H9 (cell line): ENCODE data around the gene WASF3. TPM values are rescaled to one million over a fixed set of nuclear protein-coding genes. Genes with fewer than 3 reads are reported as not detected.

ENCODE experiments used
- DNase-seq: peaks from one replicate; pipeline ENCODE4 v3.0.0-alpha.2; 2017
- H2AFZ ChIP-seq: one replicate; pipeline ENCODE4 v1.6.1; 2013; ENCODE audit warnings: mild to moderate bottlenecking, low read length, control low read depth, moderate library complexity
- H2AK5ac ChIP-seq: 2 replicates; pipeline ENCODE4 v1.6.1; 2013; ENCODE audit warnings: low read length, control low read depth, mixed read lengths; ENCODE audit not compliant: insufficient read length
- H2BK120ac ChIP-seq: one replicate; pipeline ENCODE4 v1.6.1; 2013; ENCODE audit warnings: low read depth, mild to moderate bottlenecking, low read length, control low read depth, inconsistent platforms; ENCODE audit not compliant: poor library complexity, severe bottlenecking
- H2BK12ac ChIP-seq: 2 replicates; pipeline ENCODE4 v1.6.1; 2013; ENCODE audit warnings: low read length, control low read depth, mixed read lengths, low read depth; ENCODE audit not compliant: insufficient read length
- H2BK15ac ChIP-seq: 2 replicates; pipeline ENCODE4 v1.6.1; 2013; ENCODE audit warnings: low read depth, low read length, control low read depth
- H2BK20ac ChIP-seq: one replicate; pipeline ENCODE4 v1.6.1; 2013; ENCODE audit warnings: low read depth, mild to moderate bottlenecking, low read length, control low read depth, inconsistent platforms; ENCODE audit not compliant: poor library complexity, severe bottlenecking
- H2BK5ac ChIP-seq: 2 replicates; pipeline ENCODE4 v1.6.1; 2013; ENCODE audit warnings: low read length, control low read depth, mixed read lengths; ENCODE audit not compliant: insufficient read length
- H3K14ac ChIP-seq: 2 replicates; pipeline ENCODE4 v1.6.1; 2013; ENCODE audit warnings: low read length, control low read depth; ENCODE audit not compliant: insufficient read depth
- H3K18ac ChIP-seq: 2 replicates; pipeline ENCODE4 v1.6.1; 2013; ENCODE audit warnings: low read depth, mild to moderate bottlenecking, mixed read lengths, low read length, control low read depth; ENCODE audit not compliant: insufficient read length
- H3K23ac ChIP-seq: 2 replicates; pipeline ENCODE4 v1.6.1; 2013; ENCODE audit warnings: low read length, control low read depth, mixed read lengths, low read depth; ENCODE audit not compliant: insufficient read length
- H3K23me2 ChIP-seq: 2 replicates; pipeline ENCODE4 v1.6.1; 2013; ENCODE audit warnings: low read depth, mild to moderate bottlenecking, mixed read lengths, low read length, control low read depth; ENCODE audit not compliant: insufficient read length, poor library complexity, severe bottlenecking
- H3K27ac ChIP-seq: 2 replicates; pipeline ENCODE4 v1.5.1; 2013; ENCODE audit warnings: low read length, control low read depth, mixed read lengths, low read depth; ENCODE audit not compliant: insufficient read length
- H3K27me3 ChIP-seq: 2 replicates; pipeline ENCODE4 v1.6.1; 2013; ENCODE audit warnings: low read length, control low read depth, inconsistent platforms; ENCODE audit not compliant: insufficient read depth
- H3K4ac ChIP-seq: 2 replicates; pipeline ENCODE4 v1.6.1; 2013; ENCODE audit warnings: low read depth, mild to moderate bottlenecking, control low read depth, inconsistent platforms, low read length, moderate library complexity
- H3K4me1 ChIP-seq: 2 replicates; pipeline ENCODE4 v1.6.1; 2013; ENCODE audit warnings: low read length, control low read depth, inconsistent platforms; ENCODE audit not compliant: insufficient read depth
- H3K4me2 ChIP-seq: 2 replicates; pipeline ENCODE4 v1.6.1; 2013; ENCODE audit warnings: low read length, control low read depth, mixed read lengths; ENCODE audit not compliant: insufficient read length, insufficient read depth
- H3K56ac ChIP-seq: 2 replicates; pipeline ENCODE4 v1.6.1; 2013; ENCODE audit warnings: low read depth, mild to moderate bottlenecking, mixed read lengths, low read length, control low read depth; ENCODE audit not compliant: insufficient read length
- H3K79me1 ChIP-seq: 2 replicates; pipeline ENCODE4 v1.6.1; 2013; ENCODE audit warnings: low read depth, mild to moderate bottlenecking, moderate library complexity, low read length, control low read depth, inconsistent platforms; ENCODE audit not compliant: insufficient read depth, poor library complexity, severe bottlenecking
- H3K79me2 ChIP-seq: 2 replicates; pipeline ENCODE4 v1.6.1; 2013; ENCODE audit warnings: low read length, control low read depth, inconsistent platforms; ENCODE audit not compliant: insufficient read depth
- H3K9ac ChIP-seq: 2 replicates; pipeline ENCODE4 v1.6.1; 2013; ENCODE audit warnings: low read length, control low read depth, mixed read lengths; ENCODE audit not compliant: insufficient read length; ENCODE audit errors: extremely low read depth
- H3K9me3 ChIP-seq: one replicate; pipeline ENCODE4 v1.6.1; 2013; ENCODE audit warnings: low read depth, low read length, inconsistent platforms; ENCODE audit not compliant: control insufficient read depth
- H3T11ph ChIP-seq: one replicate; pipeline ENCODE4 v1.6.1; 2013; ENCODE audit warnings: mild to moderate bottlenecking, low read length, control low read depth, inconsistent platforms
- H4K20me1 ChIP-seq: one replicate; pipeline ENCODE4 v1.6.1; 2013; ENCODE audit not compliant: control insufficient read depth, insufficient read length, insufficient read depth
- H4K5ac ChIP-seq: 2 replicates; pipeline ENCODE4 v1.6.1; 2013; ENCODE audit warnings: low read depth, mild to moderate bottlenecking, mixed read lengths, low read length, control low read depth; ENCODE audit not compliant: insufficient read length
- H4K8ac ChIP-seq: replicated peaks from 2 replicates; pipeline ENCODE4 v1.6.1; 2013; ENCODE audit warnings: low read length, control low read depth, mixed read lengths, low read depth; ENCODE audit not compliant: insufficient read length
- H4K91ac ChIP-seq: 2 replicates; pipeline ENCODE4 v1.6.1; 2013; ENCODE audit warnings: low read depth, mild to moderate bottlenecking, moderate library complexity, mixed read lengths, low read length, control low read depth; ENCODE audit not compliant: insufficient read length
- H3K27ac Mint-ChIP-seq, 3 experiments: 2 replicates in 2 of 3; 3 replicates in 1 of 3; pipeline ENCODE4 v1.8.0; 2020 to 2021; ENCODE audit warnings: mixed read lengths in 3 of 3, mild to moderate bottlenecking in 1 of 3, moderate library complexity in 1 of 3
- H3K27me3 Mint-ChIP-seq: 2 replicates; pipeline ENCODE4 v1.8.0; 2021; ENCODE audit warnings: low read depth, mild to moderate bottlenecking, moderate library complexity, mixed read lengths
- H3K36me3 Mint-ChIP-seq, 3 experiments: 2 replicates in 2 of 3; 3 replicates in 1 of 3; pipeline ENCODE4 v1.8.0; 2020 to 2021; ENCODE audit warnings: low read depth in 3 of 3, mixed read lengths in 3 of 3; ENCODE audit not compliant: insufficient read depth in 1 of 3
- H3K4me1 Mint-ChIP-seq, 2 experiments: 2 replicates each; pipeline ENCODE4 v1.8.0; 2020; ENCODE audit warnings: mixed read lengths in 2 of 2
- H3K4me3 Mint-ChIP-seq, 2 experiments: 2 replicates in 1 of 2; 3 replicates in 1 of 2; pipeline ENCODE4 v1.8.0; 2020 to 2021; ENCODE audit warnings: mild to moderate bottlenecking in 2 of 2, mixed read lengths in 2 of 2, moderate library complexity in 1 of 2
- H3K9me3 Mint-ChIP-seq, 2 experiments: 2 replicates in 1 of 2; 3 replicates in 1 of 2; pipeline ENCODE4 v1.8.0; 2020; ENCODE audit warnings: mild to moderate bottlenecking in 2 of 2, mixed read lengths in 2 of 2, moderate library complexity in 1 of 2
- WGBS: extraction: QIAGEN DNeasy Blood & Tissue Kit; methylation state at CpG from one replicate; pipeline ENCODE4 v1.1.7; 2013; ENCODE audit warnings: missing lambda C conversion rate, low lambda C conversion rate, mixed read lengths; ENCODE audit not compliant: insufficient read length; ENCODE audit errors: extremely low coverage; 5-methylcytosine and 5-hydroxymethylcytosine counted together
- total RNA-seq: library from RNA; stranded (reverse); gene quantifications from 2 replicates; pipeline ENCODE4 v1.2.1, GENCODE V29; 2021
- TF ChIP-seq, protein P1 (sequence below): fragments of 200-600 bp; sonication (generic); conservative IDR thresholded peaks from 3 replicates; pipeline ENCODE4 v1.8.0; 2021; ENCODE audit warnings: antibody characterized with exemption, mild to moderate bottlenecking

Gene WASF3
- total RNA-seq, 1 experiment from 2014 or later = 22.2 TPM

DNA sequence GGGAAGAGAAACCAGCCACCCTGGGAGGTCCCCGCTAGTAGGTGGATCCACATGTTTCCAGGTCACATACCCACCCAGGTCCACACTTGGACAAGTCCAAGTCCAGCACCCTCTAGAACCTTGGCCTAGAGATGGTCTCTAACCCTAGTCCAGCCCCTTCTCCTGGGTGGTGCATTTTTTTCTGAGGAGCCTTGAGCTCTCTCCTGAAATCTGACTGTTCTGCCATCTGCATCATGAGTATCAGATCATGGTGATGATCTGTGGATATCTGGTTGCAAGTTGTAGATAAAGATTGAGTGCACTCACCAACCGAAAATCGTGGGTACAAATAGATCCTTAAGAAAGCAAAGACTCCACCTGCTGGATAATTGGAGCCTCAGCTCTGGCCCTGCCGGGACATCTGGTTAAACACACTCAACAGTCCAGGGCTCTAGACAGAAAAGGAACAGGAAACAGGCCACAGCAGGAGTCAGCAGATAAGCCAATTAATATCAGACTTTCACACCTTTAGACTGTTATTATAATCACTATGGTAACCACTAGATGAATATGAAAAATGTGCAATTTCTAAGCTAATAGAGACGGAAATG is 162.0 kb downstream of the WASF3 start:
- Histone ChIP-seq H4K91ac (no peak overlapping the region), H3K79me1 (no peaks in the 10 kb centered on the region), H4K20me1 (no peaks in the 10 kb centered on the region), H3K56ac (no peak overlapping the region), H3K4ac (no peak overlapping the region), H3K27ac (no peak overlapping the region), H3K14ac (no peak overlapping the region), H2BK15ac (no peak overlapping the region), H2BK5ac (no peak overlapping the region), H2BK20ac (no peak overlapping the region), H2AK5ac (no peak overlapping the region), H3K23me2 (no peaks in the 10 kb centered on the region), H3K4me1 (no peaks in the 10 kb centered on the region), H4K8ac (no peak overlapping the region), H2BK120ac (no peak overlapping the region), H3K79me2 (no peaks in the 10 kb centered on the region), H3K9me3 (peaks cover 4% of the 10 kb centered on the region), H4K5ac (no peak overlapping the region), H3K23ac (no peak overlapping the region), H2AFZ (no peak overlapping the region), H3T11ph (no peak overlapping the region), H3K4me2 (no peak overlapping the region), H3K27me3 (no peaks in the 10 kb centered on the region), H2BK12ac (no peak overlapping the region), H3K18ac (no peak overlapping the region), H3K9ac (no peak overlapping the region)
- WGBS = no CpG with 5 or more reads among the region's 5 CpGs
- Mint-ChIP-seq H3K27me3 (no peaks in the 10 kb centered on the region), H3K27ac (no peak overlapping the region; a peak in 1 of 7 replicates), H3K4me3 (no peak overlapping the region), H3K36me3 (peaks cover 0 to 5% (median 0%) of the 10 kb centered on the region in 3 experiments; a peak in 1 of 7 replicates), H3K4me1 (peaks cover 3 to 6% of the 10 kb centered on the region in 2 experiments; a peak in 1 of 4 replicates), H3K9me3 (peaks cover 7% of the 10 kb centered on the region in 2 experiments; a peak in 4 of 5 replicates)
- no peak for DNase-seq
- TF ChIP-seq, protein P1, sequence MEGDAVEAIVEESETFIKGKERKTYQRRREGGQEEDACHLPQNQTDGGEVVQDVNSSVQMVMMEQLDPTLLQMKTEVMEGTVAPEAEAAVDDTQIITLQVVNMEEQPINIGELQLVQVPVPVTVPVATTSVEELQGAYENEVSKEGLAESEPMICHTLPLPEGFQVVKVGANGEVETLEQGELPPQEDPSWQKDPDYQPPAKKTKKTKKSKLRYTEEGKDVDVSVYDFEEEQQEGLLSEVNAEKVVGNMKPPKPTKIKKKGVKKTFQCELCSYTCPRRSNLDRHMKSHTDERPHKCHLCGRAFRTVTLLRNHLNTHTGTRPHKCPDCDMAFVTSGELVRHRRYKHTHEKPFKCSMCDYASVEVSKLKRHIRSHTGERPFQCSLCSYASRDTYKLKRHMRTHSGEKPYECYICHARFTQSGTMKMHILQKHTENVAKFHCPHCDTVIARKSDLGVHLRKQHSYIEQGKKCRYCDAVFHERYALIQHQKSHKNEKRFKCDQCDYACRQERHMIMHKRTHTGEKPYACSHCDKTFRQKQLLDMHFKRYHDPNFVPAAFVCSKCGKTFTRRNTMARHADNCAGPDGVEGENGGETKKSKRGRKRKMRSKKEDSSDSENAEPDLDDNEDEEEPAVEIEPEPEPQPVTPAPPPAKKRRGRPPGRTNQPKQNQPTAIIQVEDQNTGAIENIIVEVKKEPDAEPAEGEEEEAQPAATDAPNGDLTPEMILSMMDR = peak; percentile 49; the same call in 2 of the 3 replicates
